ENCODE measurements around the gene FGFR4.

Gene FGFR4

DNA sequence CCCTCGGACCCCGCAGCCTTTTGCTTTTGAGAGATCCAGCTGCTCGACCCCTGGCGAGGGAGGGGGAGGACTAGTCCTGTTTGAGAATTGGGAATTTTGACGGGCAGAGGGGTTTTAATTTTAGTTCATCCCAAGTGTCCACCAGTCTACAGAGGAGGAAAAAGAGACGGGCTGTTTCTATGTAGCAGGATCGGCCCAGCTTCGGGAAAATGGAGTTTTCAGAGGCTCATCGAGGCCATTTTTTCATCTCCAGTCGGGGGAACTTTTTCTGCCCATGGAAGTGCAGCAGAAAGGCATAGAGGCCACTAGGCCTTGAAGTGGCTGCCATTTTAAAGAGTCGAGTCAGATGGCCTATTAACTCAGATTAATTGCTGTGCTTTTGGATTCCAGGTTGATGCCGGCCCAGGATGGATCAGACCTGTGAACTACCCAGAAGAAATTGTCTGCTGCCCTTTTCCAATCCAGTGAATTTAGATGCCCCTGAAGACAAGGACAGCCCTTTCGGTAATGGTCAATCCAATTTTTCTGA lies 48.0 kb downstream of the FGFR4 start:
- H3K4me3 ChIP-seq (ENCODE audit: low read depth, low read length) = peak overlapping the region; percentile 64
- TF ChIP-seq, protein P1, sequence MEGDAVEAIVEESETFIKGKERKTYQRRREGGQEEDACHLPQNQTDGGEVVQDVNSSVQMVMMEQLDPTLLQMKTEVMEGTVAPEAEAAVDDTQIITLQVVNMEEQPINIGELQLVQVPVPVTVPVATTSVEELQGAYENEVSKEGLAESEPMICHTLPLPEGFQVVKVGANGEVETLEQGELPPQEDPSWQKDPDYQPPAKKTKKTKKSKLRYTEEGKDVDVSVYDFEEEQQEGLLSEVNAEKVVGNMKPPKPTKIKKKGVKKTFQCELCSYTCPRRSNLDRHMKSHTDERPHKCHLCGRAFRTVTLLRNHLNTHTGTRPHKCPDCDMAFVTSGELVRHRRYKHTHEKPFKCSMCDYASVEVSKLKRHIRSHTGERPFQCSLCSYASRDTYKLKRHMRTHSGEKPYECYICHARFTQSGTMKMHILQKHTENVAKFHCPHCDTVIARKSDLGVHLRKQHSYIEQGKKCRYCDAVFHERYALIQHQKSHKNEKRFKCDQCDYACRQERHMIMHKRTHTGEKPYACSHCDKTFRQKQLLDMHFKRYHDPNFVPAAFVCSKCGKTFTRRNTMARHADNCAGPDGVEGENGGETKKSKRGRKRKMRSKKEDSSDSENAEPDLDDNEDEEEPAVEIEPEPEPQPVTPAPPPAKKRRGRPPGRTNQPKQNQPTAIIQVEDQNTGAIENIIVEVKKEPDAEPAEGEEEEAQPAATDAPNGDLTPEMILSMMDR (IDR thresholded peaks at IDR 0.05; ENCODE audit: low read depth, low read length) = no peak

DNA sequence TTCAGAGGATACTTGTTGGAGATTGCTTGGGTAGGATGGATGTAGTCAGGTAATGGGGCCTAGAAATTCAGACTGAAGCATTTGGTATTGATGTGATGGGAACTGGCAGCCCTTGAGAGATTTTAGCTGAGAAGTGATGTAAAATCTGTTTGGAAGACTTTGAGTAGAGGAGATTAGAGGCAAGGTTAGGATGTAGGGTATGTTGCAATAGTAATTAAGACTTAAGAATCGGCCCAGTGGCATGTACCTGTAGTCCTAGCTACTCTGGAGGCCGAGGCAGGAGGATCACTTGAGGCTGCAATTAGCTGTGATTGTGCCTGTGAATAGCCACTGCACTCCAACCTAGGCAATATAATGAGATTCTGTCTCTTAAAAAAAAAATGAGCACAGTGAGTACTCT lies 53.6 kb downstream of the FGFR4 start:
- no peak overlapping the region for H3K4me3 ChIP-seq (ENCODE audit: low read depth, low read length)
- TF ChIP-seq, protein P1 (IDR thresholded peaks at IDR 0.05; ENCODE audit: low read depth, low read length) = no peak

DNA sequence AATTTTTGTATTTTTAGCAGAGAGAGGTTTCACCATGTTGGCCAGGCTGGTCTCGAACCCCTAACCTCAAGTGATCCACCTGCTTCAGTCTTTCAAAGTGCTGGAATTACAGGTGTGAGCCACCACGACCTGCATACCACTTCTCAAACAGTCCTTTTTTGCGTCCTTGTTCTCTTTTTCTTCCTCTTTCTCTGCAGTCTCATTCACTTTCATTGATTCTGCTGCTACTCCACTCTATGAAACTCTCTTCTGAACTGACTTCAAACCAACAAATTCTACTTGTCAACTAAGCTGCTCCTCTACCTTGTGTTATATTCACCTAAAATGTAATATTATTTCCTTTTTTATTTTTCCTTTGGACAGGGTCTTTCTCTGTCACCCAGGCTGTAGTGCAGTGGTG lies 54.8 kb downstream of the FGFR4 start:
- H3K4me3 ChIP-seq (ENCODE audit: low read depth, low read length) = no peak overlapping the region
- TF ChIP-seq, protein P1 (IDR thresholded peaks at IDR 0.05; ENCODE audit: low read depth, low read length) = no peak

DNA sequence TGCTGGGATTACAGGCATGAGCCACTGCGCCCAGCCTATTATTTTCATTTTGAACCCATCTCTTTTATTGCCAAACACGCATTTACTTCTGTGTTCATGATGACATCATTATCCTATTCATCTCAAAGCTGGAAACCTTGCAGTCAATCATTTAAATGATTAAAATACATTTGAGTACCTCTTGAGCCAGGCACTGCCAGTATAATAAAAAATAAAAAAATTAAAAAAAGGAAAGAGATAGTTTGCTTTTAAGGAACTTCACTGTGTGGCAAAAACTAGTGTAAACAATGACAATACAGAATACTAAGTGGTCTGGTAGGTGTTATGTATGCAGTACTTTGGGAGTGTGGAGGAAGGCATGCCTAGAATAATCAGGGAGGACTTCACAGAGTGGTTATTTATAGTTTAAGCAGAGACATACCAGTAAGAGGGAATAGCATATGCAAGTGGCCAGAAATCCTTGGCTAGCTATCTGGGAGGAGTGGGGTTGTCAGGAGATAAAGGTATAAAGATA lies 55.4 kb downstream of the FGFR4 start:
- TF ChIP-seq, protein P1 (IDR thresholded peaks at IDR 0.05; ENCODE audit: low read depth, low read length) = no peak
- H3K4me3 ChIP-seq (ENCODE audit: low read depth, low read length) = no peak overlapping the region

DNA sequence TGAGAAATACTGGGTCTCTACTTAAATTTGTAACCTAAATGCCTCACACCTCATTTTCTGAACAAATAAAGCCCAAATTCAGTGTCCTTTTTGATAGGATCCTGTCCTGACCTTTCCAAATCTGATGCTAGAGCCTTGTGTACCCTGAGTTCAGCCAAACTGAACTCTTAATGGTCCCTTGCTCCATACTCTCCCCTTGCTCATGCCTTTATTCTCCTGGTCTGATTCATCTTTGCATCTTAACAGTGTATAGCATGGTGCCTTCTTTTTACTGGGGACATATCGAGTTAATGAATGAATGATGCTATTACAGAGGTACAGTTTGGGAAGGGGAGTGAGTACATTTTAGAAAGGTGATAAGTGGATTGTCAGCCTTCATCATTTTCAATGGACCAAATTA lies 56.1 kb downstream of the FGFR4 start:
- TF ChIP-seq, protein P1 (IDR thresholded peaks at IDR 0.05; ENCODE audit: low read depth, low read length) = no peak
- H3K4me3 ChIP-seq (ENCODE audit: low read depth, low read length) = no peak overlapping the region

DNA sequence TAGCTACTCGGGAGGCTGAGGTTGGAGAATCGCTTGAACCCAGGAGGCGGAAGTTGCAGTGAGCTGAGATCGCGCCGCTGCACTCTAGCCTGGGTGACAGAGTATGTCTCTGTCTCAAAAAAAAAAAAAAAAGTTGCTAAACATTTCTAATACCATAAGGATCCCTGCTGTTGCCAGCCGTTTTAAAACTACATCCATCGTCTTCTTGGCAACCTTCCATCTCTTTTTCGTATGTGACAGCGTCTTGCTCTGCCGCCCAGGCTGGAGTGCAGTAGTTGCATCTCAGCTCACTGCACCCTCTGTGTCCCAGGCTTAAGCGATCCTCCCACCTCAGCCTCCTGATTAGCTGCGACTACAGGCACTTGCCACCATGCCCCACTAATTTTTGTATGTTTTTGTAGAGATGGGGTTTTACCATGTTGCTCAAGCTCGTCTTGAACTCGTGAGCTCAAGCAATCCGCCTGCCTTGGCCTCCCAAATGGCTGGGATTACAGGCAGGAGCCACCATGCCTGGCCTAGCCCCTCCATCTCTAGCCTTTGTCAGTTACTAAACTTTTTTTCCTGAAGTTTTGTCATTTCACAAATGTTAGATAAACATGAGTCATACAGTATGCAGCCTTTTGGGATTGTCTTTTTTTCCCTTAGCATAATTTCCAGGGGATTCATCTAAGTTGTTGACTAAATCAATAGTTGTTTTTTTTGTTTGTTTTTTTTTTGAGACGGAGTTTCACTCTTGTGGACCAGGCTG lies 60.4 kb downstream of the FGFR4 start:
- H3K4me3 ChIP-seq (ENCODE audit: low read depth, low read length) = no peak overlapping the region
- TF ChIP-seq, protein P1 (IDR thresholded peaks at IDR 0.05; ENCODE audit: low read depth, low read length) = no peak

Measured in WI38 (cell line).